ENCODE measurements around the gene SLC17A5. TPM values are rescaled to one million over a fixed set of nuclear protein-coding genes. Genes with fewer than 3 reads are reported as not detected.
"Not testable (repeated sequence)": the region's sequence is repeated elsewhere in the genome, so short reads cannot be mapped to it uniquely, and the experiment has no call there.

The SLC17A5 gene
- total and polyA plus RNA-seq, 5 donors, result 5.2 to 13.1 (median 8.0) TPM

DNA sequence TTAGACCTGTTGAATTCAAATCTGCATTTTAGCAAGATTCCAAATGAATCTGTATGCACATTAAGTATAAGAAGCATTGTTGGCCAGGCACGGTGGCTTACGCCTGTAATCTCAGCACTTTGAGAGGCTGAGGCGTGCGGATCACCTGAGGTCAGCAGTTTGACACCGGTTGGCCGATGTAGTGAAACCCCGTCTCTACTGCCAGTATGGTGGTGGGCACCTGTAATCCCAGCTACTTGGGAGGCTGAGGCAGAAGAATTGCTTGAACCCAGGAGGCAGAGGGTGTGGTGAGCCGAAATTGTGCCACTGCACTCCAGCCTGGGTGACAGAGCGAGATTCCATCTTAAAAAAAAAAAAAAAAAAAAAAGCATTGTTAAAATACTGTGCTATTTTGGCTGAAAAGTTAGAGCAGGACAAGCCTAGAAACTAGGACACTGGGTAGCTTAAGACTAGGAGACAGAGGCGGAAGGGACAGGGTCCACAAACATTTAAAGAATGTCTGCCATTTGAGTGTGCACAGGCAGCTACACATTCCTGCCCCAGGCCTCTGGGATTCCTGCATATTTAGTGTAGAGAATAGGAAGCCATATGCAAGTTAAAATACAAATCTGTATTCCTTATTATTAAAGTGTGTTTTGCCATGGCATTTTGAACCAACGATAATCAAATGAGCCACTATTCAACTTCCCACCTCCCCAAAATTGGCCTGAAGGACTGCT lies 87.9 kb downstream of the SLC17A5 start:
- 90% methylated on average over 11 of the region's 11 CpGs for WGBS

DNA sequence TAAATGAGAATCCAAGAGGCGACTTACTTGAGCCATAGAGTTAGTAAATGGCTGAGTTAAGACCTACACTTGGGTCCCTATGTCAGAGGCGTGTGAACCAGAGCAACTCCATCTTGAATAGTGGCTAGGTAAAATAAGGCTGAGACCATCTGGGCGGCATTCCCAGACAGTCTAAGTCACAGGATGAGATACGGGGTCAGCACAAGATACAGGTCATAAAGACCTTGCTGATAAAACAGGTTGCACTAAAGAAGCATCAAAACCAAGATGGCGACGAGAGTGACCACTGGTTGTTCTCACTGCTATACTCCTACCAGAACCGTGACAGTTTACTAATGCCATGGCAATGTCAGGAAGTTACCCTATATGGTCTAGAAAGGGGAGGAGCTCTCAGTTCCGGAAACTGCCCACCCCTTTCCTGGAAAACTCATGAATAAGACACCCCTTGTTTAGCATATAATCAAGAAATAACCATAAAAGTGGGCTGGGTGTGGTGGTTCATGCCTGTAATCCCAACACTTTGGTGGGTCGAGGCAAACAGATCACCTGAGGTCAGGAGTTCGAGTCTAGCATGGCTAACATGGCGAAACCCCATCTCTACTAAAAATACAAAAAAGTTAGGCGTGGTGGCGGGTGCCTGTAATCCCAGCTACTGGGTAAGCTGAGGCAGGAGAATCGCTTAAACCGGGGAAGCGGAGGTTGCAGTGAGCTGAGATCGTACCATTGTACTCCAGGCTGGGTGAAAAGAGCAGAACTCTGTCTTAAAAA lies 89.0 kb downstream of the SLC17A5 start:
- Histone ChIP-seq H3K4me1 (ENCODE audit: control insufficient read depth, insufficient read depth, low read length) (no peaks in the 10 kb centered on the region), H3K4me3 (ENCODE audit: low read length) (no peak overlapping the region), H3K27ac (ENCODE audit: low read length) (no peak overlapping the region), H3K27me3 (ENCODE audit: control insufficient read depth, insufficient read depth) (no peaks in the 10 kb centered on the region), H3K9me3 (ENCODE audit: control insufficient read depth, low read length) (no peaks in the 10 kb centered on the region)
- intact Hi-C loops (cut with DNase I), result no loop called here
- DNase-seq (no peak), ATAC-seq (no peak)
- WGBS, result 95% methylated on average over 17 of the region's 17 CpGs

More for the DNA sequence above, 87.9 kb downstream of the SLC17A5 start:
- Histone ChIP-seq H3K9me3 (ENCODE audit: control insufficient read depth, low read length) (no peaks in the 10 kb centered on the region), H3K4me1 (ENCODE audit: control insufficient read depth, insufficient read depth, low read length) (peaks cover 3% of the 10 kb centered on the region), H3K4me3 (ENCODE audit: low read length) (no peak overlapping the region), H3K27ac (ENCODE audit: low read length) (no peak overlapping the region), H3K27me3 (ENCODE audit: control insufficient read depth, insufficient read depth) (no peaks in the 10 kb centered on the region)
- ATAC-seq (no peak), DNase-seq (no peak)
- intact Hi-C loops (cut with DNase I), result no loop called here

DNA sequence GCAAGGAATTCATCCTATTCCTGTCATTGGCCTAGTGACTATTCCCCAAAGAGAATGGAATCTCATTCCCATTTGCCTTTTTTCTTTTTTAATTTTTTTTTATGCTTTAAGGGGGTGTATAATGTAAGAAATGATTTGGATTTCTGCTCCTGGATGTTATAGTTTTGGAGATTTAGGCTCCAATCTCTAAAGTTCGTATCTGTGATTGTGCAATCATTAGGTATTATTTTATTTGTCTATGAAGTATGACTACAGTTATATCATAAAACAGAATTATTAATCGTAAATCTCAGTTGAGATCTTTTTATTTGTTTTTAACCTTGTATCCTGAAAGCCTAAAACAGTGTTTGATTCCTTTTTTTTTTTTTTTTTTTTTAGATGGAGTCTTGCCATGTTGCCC lies 91.2 kb downstream of the SLC17A5 start:
- Histone ChIP-seq H3K4me1 (ENCODE audit: control insufficient read depth, insufficient read depth, low read length) (no peaks in the 10 kb centered on the region), H3K9me3 (ENCODE audit: control insufficient read depth, low read length) (no peaks in the 10 kb centered on the region), H3K4me3 (ENCODE audit: low read length) (no peak overlapping the region), H3K27ac (ENCODE audit: low read length) (no peak overlapping the region), H3K27me3 (ENCODE audit: control insufficient read depth, insufficient read depth) (no peaks in the 10 kb centered on the region)
- DNase-seq, result no peak
- intact Hi-C loops (cut with DNase I), result no loop called here
- WGBS, result 91% methylated on average over 2 of the region's 2 CpGs
- no peak for ATAC-seq

DNA sequence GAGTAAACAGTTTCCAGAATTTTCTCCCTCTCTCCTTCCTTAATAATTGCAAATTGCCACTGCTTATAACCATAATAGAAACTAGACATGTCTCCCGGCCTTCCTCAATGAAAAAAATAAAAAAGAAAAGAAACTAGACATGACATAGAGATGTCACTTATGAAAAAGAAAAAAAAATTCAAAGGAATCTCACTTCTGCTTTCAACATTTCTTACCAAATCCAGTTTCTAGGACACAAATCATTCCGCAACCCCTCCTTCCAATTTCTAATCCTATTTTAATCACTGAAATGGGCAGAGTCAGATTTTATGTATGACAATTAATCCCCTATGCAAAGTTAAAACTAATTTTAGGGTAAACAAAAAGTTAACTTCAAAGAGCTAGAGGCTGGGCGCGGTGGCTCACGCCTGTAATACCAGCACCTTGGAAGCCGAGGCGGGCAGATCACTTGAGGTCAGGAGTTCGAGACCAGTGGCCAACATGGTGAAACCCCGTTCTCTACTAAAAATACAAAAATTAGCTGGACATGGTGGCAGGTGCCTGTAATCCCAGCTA lies 92.9 kb downstream of the SLC17A5 start:
- ATAC-seq (no peak), DNase-seq (no peak)
- H3K9me3 ChIP-seq (ENCODE audit: control insufficient read depth, low read length), result no peaks in the 10 kb centered on the region
- H3K4me1 ChIP-seq (ENCODE audit: control insufficient read depth, insufficient read depth, low read length), result no peaks in the 10 kb centered on the region
- no peak overlapping the region for H3K4me3 ChIP-seq (ENCODE audit: low read length)
- intact Hi-C loops (cut with DNase I), result no loop called here
- H3K27me3 ChIP-seq (ENCODE audit: control insufficient read depth, insufficient read depth), result no peaks in the 10 kb centered on the region
- no peak overlapping the region for H3K27ac ChIP-seq (ENCODE audit: low read length)
- 90% methylated on average over 9 of the region's 9 CpGs for WGBS

DNA sequence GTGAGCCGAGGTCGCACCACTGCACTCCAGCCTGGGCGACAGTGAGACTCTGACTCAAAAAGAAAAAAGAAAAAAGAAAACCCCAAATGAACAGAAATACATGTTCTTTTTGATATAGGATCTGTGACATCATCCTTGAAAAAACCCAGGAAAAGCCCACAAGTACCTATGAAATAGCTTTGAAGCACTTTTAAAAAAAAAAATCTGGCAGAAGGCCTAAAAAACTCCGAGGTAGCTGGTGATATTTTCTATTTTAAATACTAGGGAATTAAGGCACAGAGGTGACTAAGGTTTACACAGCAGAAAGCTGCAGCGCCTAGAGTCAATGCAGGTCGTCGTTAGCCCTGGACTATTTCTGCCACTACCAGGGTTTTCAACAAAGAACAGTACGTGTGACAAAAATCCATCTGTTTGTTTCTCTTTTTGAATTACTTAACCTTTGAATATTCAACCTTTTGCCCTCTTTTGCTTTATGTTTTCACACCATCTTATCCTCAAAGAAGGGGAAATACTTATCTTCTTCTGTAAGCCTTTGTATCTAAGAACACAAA lies 93.5 kb downstream of the SLC17A5 start:
- no peaks in the 10 kb centered on the region for H3K27me3 ChIP-seq (ENCODE audit: control insufficient read depth, insufficient read depth)
- no peaks in the 10 kb centered on the region for H3K4me1 ChIP-seq (ENCODE audit: control insufficient read depth, insufficient read depth, low read length)
- 62% methylated on average over 8 of the region's 8 CpGs for WGBS
- ATAC-seq (no peak), DNase-seq (no peak)
- no peak overlapping the region for H3K4me3 ChIP-seq (ENCODE audit: low read length)
- H3K27ac ChIP-seq (ENCODE audit: low read length), result no peak overlapping the region
- no peaks in the 10 kb centered on the region for H3K9me3 ChIP-seq (ENCODE audit: control insufficient read depth, low read length)
- intact Hi-C loops (cut with DNase I), result no loop called here

DNA sequence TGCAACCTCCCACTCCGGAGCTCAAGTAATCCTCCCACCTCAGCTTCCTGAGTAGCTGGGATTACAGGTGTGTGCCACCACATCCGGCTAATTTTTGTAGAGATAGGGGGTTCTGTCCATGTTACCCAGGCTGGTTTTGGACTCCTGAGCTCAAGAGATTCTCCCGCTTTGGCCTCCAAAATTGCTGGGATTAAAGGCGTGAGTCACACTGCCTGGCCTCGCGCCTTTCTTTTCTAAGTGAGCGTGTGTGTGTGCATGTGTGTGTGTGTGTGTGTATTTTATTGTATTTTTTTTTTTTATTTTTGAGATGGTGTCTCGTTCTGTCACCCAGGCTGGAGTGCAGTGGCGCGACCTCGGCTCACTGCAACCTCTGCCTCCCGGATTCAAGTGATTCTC lies 94.4 kb downstream of the SLC17A5 start:
- H3K27me3 ChIP-seq (ENCODE audit: control insufficient read depth, insufficient read depth); H3K27ac ChIP-seq (ENCODE audit: low read length); intact Hi-C loops (cut with DNase I); H3K4me1 ChIP-seq (ENCODE audit: control insufficient read depth, insufficient read depth, low read length); ATAC-seq; H3K9me3 ChIP-seq (ENCODE audit: control insufficient read depth, low read length); DNase-seq; H3K4me3 ChIP-seq (ENCODE audit: low read length): not testable (repeated sequence)
- WGBS, result 95% methylated on average over 12 of the region's 12 CpGs

DNA sequence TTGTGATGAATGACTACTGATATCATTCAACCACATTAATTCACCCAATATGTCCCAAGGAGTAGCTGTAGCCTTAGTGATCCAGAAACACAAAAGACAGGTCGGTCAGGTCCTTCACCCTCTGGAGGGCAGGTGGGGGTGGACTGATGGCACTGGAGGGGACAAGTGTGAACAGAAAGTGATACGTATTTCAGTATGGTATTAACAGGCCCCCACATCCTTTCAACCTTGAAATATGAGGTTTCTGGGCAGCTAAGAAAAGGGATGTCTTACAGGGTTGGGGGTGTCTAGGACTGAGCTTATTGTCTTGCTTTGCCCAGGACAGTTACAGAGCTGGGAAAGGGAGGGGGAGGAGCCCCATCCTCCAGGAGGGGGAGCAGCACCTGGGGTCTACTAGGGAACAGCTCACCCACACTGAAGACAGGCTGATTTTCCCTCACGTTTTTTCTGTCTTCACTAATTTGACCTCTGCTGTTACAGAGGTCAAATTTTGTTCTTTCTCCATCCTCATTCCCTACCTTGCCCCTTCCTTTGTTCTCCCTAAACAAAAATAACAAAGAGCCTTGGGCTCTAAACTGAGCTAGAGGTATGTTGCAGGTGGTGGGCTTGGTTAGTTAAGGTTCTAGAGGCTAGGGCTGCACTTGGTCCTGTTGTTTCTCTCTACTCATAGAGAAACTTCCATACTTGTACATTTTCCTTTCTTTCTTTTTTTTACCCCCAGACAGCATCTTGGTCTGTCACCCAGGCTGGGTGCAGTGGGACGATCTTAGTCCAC lies 95.0 kb downstream of the SLC17A5 start:
- ATAC-seq (peak in 1 of 2 donors; percentile 16), DNase-seq (no peak)
- WGBS, result 75% methylated on average over 4 of the region's 4 CpGs
- H3K27ac ChIP-seq (ENCODE audit: low read length), result no peak overlapping the region
- H3K9me3 ChIP-seq (ENCODE audit: control insufficient read depth, low read length), result no peaks in the 10 kb centered on the region
- no peaks in the 10 kb centered on the region for H3K27me3 ChIP-seq (ENCODE audit: control insufficient read depth, insufficient read depth)
- H3K4me1 ChIP-seq (ENCODE audit: control insufficient read depth, insufficient read depth, low read length), result no peaks in the 10 kb centered on the region
- H3K4me3 ChIP-seq (ENCODE audit: low read length), result no peak overlapping the region
- intact Hi-C loops (cut with DNase I), result no loop called here

DNA sequence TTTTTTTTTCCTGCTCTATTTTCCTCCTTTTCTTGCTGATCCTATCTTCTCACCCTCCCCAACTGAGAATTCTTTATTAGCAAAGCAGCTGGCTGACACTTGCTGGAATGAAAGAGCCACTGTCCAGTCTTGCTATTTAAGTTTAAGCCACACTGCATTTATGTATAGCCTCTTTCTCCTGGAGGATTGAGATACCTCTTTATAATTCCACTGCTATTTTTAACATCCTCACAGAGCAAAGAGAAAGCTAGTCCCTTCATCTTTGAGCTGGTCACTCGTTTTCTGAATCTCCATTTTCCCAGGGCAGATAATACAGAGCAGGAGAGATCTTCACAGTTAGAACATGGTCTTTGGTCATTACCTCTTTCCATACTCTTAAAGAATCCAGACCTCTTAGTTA lies 97.0 kb downstream of the SLC17A5 start:
- intact Hi-C loops (cut with DNase I), result no loop called here
- no peak for ATAC-seq
- H3K27ac ChIP-seq (ENCODE audit: low read length), result no peak overlapping the region
- no peaks in the 10 kb centered on the region for H3K27me3 ChIP-seq (ENCODE audit: control insufficient read depth, insufficient read depth)
- H3K4me3 ChIP-seq (ENCODE audit: low read length), result no peak overlapping the region
- H3K4me1 ChIP-seq (ENCODE audit: control insufficient read depth, insufficient read depth, low read length), result no peaks in the 10 kb centered on the region
- 30% methylated on average over 1 of the region's 1 CpG for WGBS
- no peak for DNase-seq
- no peaks in the 10 kb centered on the region for H3K9me3 ChIP-seq (ENCODE audit: control insufficient read depth, low read length)

DNA sequence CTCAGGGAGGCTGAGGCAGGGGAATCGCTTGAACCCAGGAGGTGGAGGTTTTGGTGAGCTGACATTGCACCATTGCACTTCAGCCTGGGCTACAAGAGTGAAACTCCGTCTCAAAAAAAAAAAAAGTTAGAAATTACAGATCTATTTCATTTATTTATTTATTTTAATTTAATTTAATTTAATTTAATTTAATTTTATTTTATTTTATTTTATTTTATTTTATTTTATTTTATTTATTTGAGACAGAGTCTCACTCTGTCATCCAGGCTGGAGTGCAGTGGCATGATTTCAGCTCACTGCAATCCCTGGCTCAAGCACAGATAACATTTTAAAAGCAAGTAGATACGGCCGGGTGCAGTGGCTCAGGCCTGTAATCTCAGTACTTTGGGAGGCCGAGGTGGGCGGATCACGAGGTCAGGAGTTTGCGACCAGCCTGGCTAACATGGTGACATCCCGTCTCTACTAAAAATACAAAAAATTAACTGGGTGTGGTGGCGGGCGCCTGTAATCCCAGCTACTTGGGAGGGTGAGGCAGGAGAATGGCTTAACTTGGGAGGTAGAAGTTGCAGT lies 98.3 kb downstream of the SLC17A5 start:
- H3K27ac ChIP-seq (ENCODE audit: low read length); H3K27me3 ChIP-seq (ENCODE audit: control insufficient read depth, insufficient read depth); H3K4me3 ChIP-seq (ENCODE audit: low read length); H3K4me1 ChIP-seq (ENCODE audit: control insufficient read depth, insufficient read depth, low read length); ATAC-seq; intact Hi-C loops (cut with DNase I); H3K9me3 ChIP-seq (ENCODE audit: control insufficient read depth, low read length); DNase-seq: not testable (repeated sequence)
- WGBS, result 82% methylated on average over 11 of the region's 11 CpGs

DNA sequence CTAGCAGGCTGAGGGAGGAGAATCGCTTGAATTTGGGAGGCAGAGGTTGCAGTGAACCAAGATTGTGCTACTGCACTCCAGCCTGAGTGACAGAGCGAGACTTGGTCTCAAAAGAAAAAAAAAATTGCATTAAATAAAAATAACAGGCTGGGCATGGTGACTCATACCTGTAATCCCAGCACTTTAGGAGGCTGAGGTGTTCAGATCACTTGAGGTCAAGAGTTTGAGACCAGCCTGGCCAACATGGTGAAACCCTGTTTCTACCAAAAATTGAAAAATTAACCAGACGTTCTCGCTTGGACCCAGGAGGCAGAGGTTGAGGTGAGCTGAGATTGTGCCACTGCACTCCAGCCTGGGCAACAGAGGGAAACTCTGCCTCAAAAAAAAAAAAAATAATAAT lies 102.7 kb downstream of the SLC17A5 start:
- H3K9me3 ChIP-seq (ENCODE audit: control insufficient read depth, low read length); intact Hi-C loops (cut with DNase I); ATAC-seq; H3K4me1 ChIP-seq (ENCODE audit: control insufficient read depth, insufficient read depth, low read length); H3K4me3 ChIP-seq (ENCODE audit: low read length); H3K27ac ChIP-seq (ENCODE audit: low read length); H3K27me3 ChIP-seq (ENCODE audit: control insufficient read depth, insufficient read depth); DNase-seq: not testable (repeated sequence)
- 98% methylated on average over 4 of the region's 4 CpGs for WGBS

All from right cardiac atrium (tissue), 5 donors.